MCF 10A (cell line): Measurements from ENCODE around the gene NLRP13. TPM values are rescaled to one million over a fixed set of nuclear protein-coding genes. Genes with fewer than 3 reads are reported as not detected.

Experiments
- BruUV-seq: library from RNA; stranded (reverse); fragments of 400-500 nt; replicated peaks from 2 replicates; lab custom pipeline; 2021; lab: Mats Ljungman, UMichigan
- CTCF ChIA-PET: fragments of 300-600 bp; sonication (Branson Sonifier 250); formaldehyde crosslinking; extraction: SDS; loops from one replicate; lab custom pipeline; 2021; ENCODE audit warnings: antibody characterized with exemption, inconsistent platforms; lab: Yijun Ruan, JAX
- POLR2A ChIA-PET: fragments of 300-600, 350-650 bp; sonication (Branson Sonifier 250); formaldehyde crosslinking; extraction: SDS; loops from one replicate; lab custom pipeline; 2020; ENCODE audit warnings: antibody characterized with exemption, inconsistent platforms; lab: Yijun Ruan, JAX
- DNase-seq: peaks from one replicate; pipeline ENCODE4 v3.0.0-alpha.2; 2018; ENCODE audit not compliant: unreplicated experiment
- H3K27ac Mint-ChIP-seq: one replicate; pipeline ENCODE4 v1.8.0; 2022; ENCODE audit warnings: mild to moderate bottlenecking, low read depth, mixed read lengths; ENCODE audit not compliant: unreplicated experiment
- H3K27me3 Mint-ChIP-seq: one replicate; pipeline ENCODE4 v1.8.0; 2022; ENCODE audit warnings: mixed read lengths; ENCODE audit not compliant: insufficient read depth, unreplicated experiment
- H3K36me3 Mint-ChIP-seq: one replicate; pipeline ENCODE4 v1.8.0; 2022; ENCODE audit warnings: mild to moderate bottlenecking, moderate library complexity, mixed read lengths; ENCODE audit not compliant: insufficient read depth, unreplicated experiment
- H3K4me1 Mint-ChIP-seq: one replicate; pipeline ENCODE4 v1.8.0; 2022; ENCODE audit warnings: mixed read lengths; ENCODE audit not compliant: insufficient read depth, unreplicated experiment
- H3K4me3 Mint-ChIP-seq: one replicate; pipeline ENCODE4 v1.8.0; 2022; ENCODE audit warnings: mild to moderate bottlenecking, moderate library complexity, mixed read lengths; ENCODE audit not compliant: unreplicated experiment
- H3K9me3 Mint-ChIP-seq: one replicate; pipeline ENCODE4 v1.8.0; 2022; ENCODE audit warnings: mixed read lengths; ENCODE audit not compliant: unreplicated experiment
- intact Hi-C: fragments of 100-400 bp; cut with micrococcal nuclease; formaldehyde crosslinking; loops from 2 replicates; pipeline ENCODE4 v1.14.1; 2022
- total RNA-seq: library from RNA; stranded (reverse); gene quantifications from 2 replicates; pipeline ENCODE4 v1.2.3, GENCODE V29; 2022
- TF ChIP-seq, protein P1 (sequence below): fragments of 200-600 bp; IDR thresholded peaks from one replicate; pipeline ENCODE4 v1.8.0; 2022; ENCODE audit warnings: antibody characterized with exemption, mild to moderate bottlenecking; ENCODE audit not compliant: unreplicated experiment

NLRP13 gene
- total RNA-seq, 1 experiment from 2014 or later = not detected

DNA sequence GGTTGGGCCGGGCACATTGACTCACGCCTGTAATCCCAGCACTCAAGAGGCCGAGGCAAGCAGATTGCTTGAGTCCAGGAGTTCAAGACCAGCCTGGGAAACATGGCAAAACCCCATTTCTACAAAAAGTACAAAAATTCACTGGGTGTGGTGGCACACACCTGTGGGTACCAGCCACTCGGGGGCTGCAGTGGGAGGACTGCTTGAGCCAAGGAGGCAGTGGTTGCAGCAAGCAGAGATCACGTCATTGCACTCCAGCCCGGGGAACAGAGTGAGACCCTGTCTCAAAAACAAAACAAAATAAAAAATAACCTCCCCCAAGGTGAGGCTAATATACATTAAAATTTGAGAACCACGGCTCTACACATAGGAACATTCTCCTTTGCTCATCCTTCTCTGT is 24.9 kb downstream of the NLRP13 start:
- no peak overlapping the region for H3K4me3 Mint-ChIP-seq
- no peak overlapping the region for H3K27ac Mint-ChIP-seq
- no peaks in the 10 kb centered on the region for H3K27me3 Mint-ChIP-seq
- no TSS peak for BruUV-seq
- CTCF ChIA-PET = no interaction called here
- H3K4me1 Mint-ChIP-seq = no peaks in the 10 kb centered on the region
- no peaks in the 10 kb centered on the region for H3K36me3 Mint-ChIP-seq
- no peak for DNase-seq
- intact Hi-C loops = no loop called here
- H3K9me3 Mint-ChIP-seq = peaks cover 48% of the 10 kb centered on the region
- TF ChIP-seq, protein P1, sequence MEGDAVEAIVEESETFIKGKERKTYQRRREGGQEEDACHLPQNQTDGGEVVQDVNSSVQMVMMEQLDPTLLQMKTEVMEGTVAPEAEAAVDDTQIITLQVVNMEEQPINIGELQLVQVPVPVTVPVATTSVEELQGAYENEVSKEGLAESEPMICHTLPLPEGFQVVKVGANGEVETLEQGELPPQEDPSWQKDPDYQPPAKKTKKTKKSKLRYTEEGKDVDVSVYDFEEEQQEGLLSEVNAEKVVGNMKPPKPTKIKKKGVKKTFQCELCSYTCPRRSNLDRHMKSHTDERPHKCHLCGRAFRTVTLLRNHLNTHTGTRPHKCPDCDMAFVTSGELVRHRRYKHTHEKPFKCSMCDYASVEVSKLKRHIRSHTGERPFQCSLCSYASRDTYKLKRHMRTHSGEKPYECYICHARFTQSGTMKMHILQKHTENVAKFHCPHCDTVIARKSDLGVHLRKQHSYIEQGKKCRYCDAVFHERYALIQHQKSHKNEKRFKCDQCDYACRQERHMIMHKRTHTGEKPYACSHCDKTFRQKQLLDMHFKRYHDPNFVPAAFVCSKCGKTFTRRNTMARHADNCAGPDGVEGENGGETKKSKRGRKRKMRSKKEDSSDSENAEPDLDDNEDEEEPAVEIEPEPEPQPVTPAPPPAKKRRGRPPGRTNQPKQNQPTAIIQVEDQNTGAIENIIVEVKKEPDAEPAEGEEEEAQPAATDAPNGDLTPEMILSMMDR = no peak
- POLR2A ChIA-PET = no interaction called here

DNA sequence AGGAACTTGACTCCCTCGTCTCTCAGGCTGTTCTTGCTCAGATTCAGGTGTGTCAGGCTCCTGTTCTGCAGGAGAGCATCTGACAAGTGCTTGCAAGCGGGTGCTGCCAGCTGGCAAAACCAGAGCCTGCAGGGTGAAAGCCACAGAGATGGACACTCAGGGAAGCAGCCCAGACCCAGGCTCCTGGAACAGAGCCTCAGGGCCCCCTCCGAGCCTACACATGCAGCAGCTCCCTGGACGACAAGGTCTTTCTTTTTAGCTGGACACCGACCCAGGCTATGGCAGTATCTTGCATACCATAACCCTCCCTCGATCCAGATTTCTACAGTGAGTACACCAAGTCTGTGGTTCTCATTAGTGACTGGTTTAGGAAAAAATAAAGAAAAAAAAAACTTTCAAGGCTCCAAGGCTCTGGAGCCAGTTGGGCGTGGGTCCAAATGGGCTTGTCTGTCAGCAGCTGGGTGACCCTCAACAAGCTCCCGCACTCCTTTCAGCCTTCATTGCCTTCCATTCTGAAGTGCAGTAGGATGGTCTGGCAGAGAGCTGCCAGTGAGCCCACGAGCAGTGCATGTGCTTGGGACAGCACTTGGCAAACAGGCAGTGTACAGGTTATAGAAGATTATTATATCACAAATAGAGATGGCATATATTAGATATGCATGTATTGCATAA is 29.9 kb downstream of the NLRP13 start:
- ChIA-PET CTCF (no interaction called here), POLR2A (no interaction called here)
- intact Hi-C loops = no loop called here
- H3K4me1 Mint-ChIP-seq = no peaks in the 10 kb centered on the region
- DNase-seq = no peak
- H3K27ac Mint-ChIP-seq = no peak overlapping the region
- no peak overlapping the region for H3K4me3 Mint-ChIP-seq
- TF ChIP-seq, protein P1 = no peak
- no peaks in the 10 kb centered on the region for H3K27me3 Mint-ChIP-seq
- peaks cover 15% of the 10 kb centered on the region for H3K9me3 Mint-ChIP-seq
- BruUV-seq = no TSS peak
- H3K36me3 Mint-ChIP-seq = no peaks in the 10 kb centered on the region

DNA sequence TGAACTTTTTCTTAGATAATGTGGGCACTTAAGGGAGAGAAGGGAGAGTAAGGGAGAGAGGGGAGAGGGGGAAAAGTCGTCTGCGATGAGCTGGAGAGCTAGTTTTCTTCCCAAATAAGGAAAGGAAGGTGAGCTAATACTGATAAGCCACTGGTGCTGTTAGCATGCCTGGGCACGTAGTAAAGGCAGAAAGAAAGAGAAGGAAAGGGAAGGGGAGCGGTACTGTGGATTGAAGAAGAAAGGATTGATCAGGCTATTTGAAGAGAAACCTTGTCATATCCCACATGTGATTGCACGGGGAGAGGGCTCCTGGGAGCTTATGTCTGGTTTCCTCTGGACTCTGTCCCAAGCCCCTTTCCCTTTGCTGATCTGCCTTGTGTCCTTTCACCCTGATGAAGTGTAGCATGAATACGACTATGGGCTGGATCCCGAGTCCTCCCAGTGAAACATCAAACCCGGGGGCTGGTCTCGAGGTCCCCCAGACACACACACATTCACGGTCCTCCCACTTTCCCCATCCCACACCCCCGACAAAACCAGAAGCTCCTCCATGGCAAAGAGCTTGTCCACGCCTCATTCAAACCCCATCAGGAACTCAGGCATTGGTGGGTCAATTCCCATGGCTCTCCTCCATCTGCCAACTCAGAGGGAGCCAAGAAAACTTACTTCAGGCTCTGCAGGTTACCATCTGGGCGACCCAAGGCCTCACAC is 30.6 kb downstream of the NLRP13 start:
- Mint-ChIP-seq H3K27me3 (no peaks in the 10 kb centered on the region), H3K4me3 (no peak overlapping the region), H3K36me3 (peaks cover 6% of the 10 kb centered on the region), H3K9me3 (peaks cover 15% of the 10 kb centered on the region), H3K27ac (no peak overlapping the region), H3K4me1 (no peaks in the 10 kb centered on the region)
- ChIA-PET CTCF (no interaction called here), POLR2A (no interaction called here)
- TF ChIP-seq, protein P1 = no peak
- intact Hi-C loops = no loop called here
- DNase-seq = no peak
- no TSS peak for BruUV-seq

DNA sequence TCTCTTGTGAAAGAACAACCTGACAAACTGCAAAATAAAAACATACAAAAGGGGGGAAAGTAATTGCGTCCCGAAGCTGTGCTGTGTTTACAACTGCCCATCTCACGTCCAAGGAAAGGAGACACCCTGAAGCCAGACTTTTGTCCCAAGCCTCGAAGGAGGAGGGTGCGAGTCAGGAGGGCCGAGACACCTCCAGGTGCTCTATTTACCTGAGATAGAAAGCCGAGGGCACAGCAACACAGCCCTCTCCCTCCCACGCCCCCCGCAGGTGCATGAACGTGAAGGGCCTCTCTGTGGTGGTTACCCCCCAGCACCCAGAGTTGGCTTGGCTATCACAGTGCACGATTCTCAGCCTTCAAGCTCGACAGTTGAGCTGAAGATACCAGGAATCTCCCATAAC is 33.2 kb downstream of the NLRP13 start:
- CTCF ChIA-PET = no interaction called here
- no TSS peak for BruUV-seq
- no peak overlapping the region for H3K4me3 Mint-ChIP-seq
- intact Hi-C loops = no loop called here
- POLR2A ChIA-PET = no interaction called here
- H3K36me3 Mint-ChIP-seq = peaks cover 9% of the 10 kb centered on the region
- peaks cover 14% of the 10 kb centered on the region for H3K9me3 Mint-ChIP-seq
- H3K27me3 Mint-ChIP-seq = no peaks in the 10 kb centered on the region
- TF ChIP-seq, protein P1 = no peak
- H3K27ac Mint-ChIP-seq = no peak overlapping the region
- H3K4me1 Mint-ChIP-seq = no peaks in the 10 kb centered on the region
- no peak for DNase-seq
